Activated CD8-positive, alpha-beta memory T cell treated with anti-CD3 and anti-CD28 coated beads, Interleukin-2, amount 50 U/mL, for 4 hours (primary cell): ENCODE measurements around the gene ARHGAP42.

Experiments
- DNase-seq: peaks from one replicate; pipeline ENCODE4 v3.0.0-alpha.2; 2020

ARHGAP42 gene

DNA sequence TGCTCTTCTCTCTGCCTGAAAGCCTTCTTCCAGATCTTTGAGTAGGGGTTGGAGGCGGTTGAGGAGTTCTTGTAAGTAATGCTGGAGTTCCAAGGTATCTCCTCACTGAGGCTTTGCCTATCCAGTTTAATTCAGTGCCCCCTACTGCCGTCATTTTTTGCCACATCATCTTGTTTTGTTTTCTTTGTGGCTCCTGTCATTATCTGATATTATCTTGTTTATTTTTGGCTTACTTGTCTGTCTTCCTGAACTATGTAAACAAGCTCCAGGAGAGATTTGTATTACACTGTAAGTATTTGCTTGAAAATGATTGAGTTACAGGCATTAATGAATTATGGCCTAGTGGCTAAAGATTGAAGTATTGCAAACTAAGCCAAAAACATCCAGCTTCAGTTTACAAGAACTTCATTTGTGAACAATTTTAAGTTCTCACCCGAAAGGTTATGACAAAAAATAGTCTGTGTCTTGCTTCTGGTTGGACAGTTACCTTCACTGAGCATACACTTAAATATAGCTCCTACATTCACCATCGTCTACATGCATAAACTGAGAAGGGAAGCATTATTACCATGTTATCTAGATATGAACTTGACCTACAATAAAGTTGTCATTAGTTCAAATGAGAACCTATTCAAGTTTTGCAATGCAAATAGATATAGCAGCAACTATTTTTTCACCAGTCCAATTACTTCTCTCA lies 154.8 kb downstream of the ARHGAP42 start:
- no peak for DNase-seq

DNA sequence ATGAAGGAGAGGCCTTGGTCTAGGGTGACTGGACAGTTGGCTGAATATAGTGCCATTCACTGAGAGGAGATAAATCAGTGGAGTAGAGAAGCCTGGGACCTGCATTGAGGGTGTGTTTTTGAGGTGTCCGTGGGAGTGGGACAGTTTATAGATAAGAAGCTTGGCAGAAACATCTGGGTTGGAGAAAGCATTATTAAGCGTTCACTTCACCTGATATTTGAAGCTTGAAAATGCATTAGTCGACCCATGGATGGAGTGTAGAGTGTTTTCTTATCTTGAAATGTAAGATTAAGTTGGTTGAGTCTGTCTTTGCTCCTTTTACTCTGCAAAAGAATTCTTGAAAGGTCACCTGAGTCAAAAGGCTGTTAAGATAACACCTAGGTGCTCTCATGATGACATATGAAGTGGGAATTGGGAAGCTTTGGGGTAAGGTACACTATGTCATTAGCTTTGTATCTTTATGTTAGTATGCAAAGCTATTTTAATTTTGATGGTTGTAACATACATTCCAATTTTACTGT lies 160.7 kb downstream of the ARHGAP42 start:
- no peak for DNase-seq

GRCh38 chr11:100849009-100849900 lies 162.2 kb downstream of the ARHGAP42 start:
- no peak for DNase-seq

DNA sequence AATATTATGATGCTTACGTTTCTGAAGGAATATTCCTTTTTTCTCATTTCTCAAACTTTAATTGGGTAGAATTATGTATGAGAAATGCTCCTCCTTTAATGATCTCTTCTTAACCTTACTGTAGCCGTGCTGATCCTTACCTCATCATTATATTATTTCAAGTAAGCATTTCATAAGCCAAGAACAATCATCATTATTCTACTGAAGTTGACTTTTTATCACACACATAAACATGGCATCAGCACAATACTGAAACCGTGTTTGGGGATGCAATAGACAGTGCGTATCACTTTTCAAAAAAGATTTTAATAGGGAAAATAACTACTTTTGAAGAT lies 162.8 kb downstream of the ARHGAP42 start:
- no peak for DNase-seq

DNA sequence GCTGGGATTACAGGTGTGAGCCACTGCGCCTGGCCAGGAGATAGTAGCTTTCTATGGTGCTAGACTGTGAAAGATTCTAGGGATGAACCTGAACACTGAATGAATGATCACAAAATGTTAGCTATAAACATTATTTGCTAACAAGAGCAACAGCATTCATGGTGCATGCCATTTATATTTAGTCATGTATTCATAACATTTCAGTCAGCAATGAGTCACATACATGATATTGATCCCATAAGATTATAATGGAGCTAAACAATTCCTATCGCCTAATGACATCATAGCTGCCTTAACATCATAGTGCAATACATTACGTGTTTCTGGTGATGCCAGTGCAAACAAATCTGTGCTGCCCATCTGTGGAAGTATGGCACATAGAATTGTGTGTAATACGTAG lies 164.1 kb downstream of the ARHGAP42 start:
- no peak for DNase-seq

DNA sequence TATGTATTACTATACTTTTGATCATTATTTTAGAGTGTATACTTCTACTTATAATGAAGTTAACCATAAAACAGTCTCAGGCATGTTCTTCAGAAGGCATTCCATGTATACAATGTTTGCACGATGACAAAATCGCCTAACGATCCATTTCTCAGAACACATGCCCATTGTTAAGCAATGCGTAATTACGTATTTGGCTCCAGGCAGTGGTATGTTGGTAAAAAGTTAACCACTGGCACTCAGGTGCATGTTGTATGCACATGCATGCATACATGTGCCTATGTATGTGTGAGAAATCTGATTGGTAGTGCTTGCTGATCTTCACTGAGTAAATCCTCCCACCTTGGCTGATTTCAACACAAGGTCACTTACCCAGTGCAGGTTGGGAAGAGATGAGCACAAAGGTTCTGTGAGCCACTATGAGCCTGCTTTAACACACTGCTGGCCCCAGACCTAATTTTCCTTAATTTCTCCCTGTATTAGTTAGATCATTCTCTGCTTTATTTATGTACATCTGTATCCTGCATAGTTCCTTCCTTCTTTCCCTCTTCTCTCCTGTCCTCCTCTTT lies 164.6 kb downstream of the ARHGAP42 start:
- no peak for DNase-seq

GRCh38 chr11:100855466-100856067 lies 168.5 kb downstream of the ARHGAP42 start:
- no peak for DNase-seq

- DNase-seq = no peak
Observed at GRCh38 chr11:100857236-100858005, 170.3 kb downstream of the ARHGAP42 start.

GRCh38 chr11:100860318-100861155 lies 173.4 kb downstream of the ARHGAP42 start:
- DNase-seq = no peak

GRCh38 chr11:100861212-100861611 lies 174.1 kb downstream of the ARHGAP42 start:
- no peak for DNase-seq

DNA sequence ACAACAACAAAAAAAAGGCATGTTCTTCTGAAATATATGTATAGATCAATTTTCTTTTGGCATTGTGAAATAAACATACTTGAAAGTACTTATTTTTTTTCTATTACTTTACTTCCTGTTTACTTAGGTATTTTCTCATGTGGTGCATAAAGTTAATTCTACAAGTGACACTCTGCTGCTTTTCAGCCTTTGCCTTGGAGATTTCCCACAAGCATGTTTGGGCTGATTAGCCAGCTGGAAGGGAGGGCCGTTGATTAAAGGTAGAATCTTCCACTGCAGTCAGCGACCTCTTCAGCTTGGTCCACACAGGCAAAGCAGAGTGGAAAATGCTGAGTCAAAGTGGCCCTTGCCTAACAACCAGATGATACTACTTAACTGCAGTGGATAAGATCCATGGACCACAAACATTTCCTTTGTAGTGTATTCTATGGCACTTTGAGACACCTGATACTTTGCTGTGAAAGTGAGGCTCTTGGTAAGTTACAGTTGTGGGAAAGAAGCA lies 176.0 kb downstream of the ARHGAP42 start:
- no peak for DNase-seq

GRCh38 chr11:100865443-100866065 lies 178.5 kb downstream of the ARHGAP42 start:
- DNase-seq = no peak

GRCh38 chr11:100866453-100866852 lies 179.4 kb downstream of the ARHGAP42 start:
- no peak for DNase-seq

- no peak for DNase-seq
Observed at GRCh38 chr11:100867606-100868005, 180.5 kb downstream of the ARHGAP42 start.

- no peak for DNase-seq
Observed at GRCh38 chr11:100869328-100869727, 182.2 kb downstream of the ARHGAP42 start.

DNA sequence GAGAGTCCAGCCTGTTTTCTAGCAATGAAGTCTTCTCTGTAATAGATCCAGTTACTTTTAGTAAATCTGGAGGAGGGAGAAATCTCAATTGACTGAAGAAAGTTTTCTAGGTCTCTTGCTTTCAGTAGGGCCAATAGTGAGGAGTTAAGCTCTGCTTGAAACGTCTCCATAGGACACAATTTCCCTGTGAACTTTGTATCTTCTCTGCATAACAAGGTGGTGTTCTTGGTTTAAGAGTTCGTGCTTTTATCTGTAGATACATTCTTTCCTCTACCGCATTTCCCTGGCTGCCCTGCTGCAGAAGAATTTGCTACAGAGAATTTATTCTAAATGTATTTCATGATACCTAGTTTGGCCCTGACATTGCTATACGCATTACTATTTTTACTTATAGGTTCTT lies 183.1 kb downstream of the ARHGAP42 start:
- no peak for DNase-seq

DNA sequence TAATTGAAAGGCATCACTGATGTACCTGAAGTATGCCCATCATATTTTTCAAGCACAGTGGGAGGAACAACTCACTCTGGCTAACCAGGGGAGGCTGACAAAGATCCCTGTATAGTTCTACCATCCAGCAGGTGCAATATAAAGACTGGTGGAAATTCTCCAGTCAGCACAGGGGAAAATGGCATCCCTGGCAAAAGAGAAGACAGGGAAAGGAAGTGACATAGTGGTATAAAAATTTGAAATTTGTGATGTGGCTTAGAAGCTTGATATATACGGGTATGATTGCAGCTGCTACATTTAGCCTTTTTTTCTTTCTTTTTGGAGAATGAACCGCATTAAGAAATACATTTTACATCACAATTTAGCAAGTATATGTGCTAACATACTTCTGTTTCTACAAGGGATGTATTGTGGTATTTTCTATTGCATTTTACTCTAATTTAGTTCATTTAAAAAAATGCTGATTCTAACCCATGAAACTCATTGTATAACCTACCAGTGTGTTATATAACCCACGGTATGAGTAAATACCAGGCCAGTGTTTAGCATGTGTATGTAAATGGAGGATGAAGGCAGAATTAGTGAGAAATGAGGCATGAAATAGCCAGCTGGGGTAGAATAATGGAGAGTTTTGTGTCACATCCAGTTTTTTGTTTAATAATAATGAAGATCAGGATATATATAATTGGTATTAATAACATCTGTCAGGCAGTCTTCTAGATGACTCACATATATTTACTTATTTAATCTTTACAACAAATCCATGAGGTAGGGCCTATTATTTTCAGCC lies 186.1 kb downstream of the ARHGAP42 start:
- DNase-seq = no peak

DNA sequence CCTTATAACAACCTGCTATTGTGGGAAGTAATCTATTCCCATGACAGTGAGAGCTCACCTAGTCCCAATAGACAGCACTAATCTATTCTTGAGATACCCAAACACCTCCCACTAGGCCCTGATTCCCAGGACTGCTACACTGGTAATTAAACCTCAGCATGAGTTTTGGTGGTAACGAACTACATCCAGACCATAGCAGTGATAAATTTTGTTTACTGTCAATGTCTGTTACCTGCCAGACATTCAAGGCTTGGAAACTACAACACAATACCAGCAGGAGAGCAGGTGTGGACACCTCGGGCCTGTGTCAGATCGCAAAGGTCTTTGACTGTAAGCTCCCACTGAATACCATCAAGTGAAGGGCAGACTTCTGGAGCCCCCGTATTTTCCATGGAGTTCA lies 187.1 kb downstream of the ARHGAP42 start:
- no peak for DNase-seq

GRCh38 chr11:100875521-100875869 lies 188.4 kb downstream of the ARHGAP42 start:
- no peak for DNase-seq
